DMS153 treated with DMSO at 0.1 percent for 48 hours (cell line): Measurements from ENCODE around the gene RAD17.
"Not testable (repeated sequence)": the region's sequence is repeated elsewhere in the genome, so short reads cannot be mapped to it uniquely, and the experiment has no call there.

Source experiments
- DNase-seq: peaks from one replicate; lab custom pipeline; 2025; ENCODE audit not compliant: unreplicated experiment; lab: John Stamatoyannopoulos, UW

Gene RAD17, protein sequence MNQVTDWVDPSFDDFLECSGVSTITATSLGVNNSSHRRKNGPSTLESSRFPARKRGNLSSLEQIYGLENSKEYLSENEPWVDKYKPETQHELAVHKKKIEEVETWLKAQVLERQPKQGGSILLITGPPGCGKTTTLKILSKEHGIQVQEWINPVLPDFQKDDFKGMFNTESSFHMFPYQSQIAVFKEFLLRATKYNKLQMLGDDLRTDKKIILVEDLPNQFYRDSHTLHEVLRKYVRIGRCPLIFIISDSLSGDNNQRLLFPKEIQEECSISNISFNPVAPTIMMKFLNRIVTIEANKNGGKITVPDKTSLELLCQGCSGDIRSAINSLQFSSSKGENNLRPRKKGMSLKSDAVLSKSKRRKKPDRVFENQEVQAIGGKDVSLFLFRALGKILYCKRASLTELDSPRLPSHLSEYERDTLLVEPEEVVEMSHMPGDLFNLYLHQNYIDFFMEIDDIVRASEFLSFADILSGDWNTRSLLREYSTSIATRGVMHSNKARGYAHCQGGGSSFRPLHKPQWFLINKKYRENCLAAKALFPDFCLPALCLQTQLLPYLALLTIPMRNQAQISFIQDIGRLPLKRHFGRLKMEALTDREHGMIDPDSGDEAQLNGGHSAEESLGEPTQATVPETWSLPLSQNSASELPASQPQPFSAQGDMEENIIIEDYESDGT

DNA sequence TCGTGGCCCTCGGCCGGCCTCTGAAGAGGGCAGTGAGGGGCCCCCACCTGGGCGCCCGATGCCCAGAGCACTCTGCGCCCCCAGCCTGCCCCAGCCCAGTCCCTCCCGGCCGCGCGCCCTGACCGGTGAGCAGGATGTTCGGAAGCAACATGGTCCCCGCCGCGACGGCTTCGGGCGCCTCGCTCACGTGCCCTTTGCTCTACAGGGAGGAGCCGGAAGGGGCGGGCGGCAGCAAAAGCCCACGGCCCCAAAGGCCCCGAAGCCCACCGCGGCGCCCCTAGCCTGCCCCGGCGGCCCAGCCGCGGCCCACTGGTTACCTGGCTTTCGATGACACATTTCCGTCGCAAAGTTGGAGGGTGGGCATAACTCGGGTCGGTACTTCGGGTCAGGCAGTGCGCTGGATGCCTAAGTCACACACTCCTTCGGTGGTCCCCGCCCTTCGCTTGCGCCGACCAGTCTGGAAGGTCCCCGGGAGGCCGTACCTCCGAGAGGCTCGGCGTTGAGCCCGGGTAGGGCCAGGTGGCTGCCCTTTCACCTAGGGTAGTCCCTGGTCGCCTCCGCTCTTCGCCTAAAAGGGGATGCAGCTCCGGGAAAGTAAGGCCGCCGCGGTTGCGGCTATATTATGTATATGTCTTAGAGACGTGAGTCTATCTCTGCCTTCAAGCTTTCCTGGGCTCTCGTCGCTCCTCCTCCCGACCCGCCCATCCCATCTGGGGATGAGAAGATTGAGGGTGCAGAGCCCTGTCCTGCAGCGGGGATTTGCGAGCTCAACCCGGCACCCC is at the start of gene RAD17, which contains the start of the genes AK6 and TAF9:
Gene RAD17, plus strand, starts transcription at position 479 of the 782 bp plus-strand sequence. CDS start 2,391 bp downstream, outside the sequence.
Gene AK6, minus strand, starts transcription at position 181 of the 782 bp plus-strand sequence. Its CDS starts 30 bp downstream, at position 151.
Gene TAF9, minus strand, starts transcription at position 181 of the 782 bp plus-strand sequence. CDS start 3,783 bp downstream, outside the sequence.
- DNase-seq = peak; percentile 39

DNA sequence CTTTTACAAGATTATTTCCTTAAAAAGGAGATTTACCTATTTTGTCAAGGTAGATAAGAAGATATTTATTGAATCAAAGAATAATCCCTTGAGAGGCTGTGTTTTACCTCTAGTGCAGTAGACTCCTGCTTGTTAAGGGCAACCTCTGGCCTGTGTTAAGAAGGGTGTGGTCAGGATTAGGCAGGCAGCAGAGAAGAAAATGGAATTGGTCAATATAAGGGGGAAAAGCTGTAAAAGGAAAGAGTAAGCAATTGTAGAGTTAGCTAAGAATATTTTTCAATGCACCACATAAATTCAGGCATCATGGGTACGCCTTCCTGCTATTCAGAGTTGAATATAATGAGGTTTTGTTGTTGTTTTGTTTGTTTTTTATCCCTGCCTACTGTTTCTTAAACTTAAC is 43.3 kb upstream of the RAD17 start:
- DNase-seq = no peak

DNA sequence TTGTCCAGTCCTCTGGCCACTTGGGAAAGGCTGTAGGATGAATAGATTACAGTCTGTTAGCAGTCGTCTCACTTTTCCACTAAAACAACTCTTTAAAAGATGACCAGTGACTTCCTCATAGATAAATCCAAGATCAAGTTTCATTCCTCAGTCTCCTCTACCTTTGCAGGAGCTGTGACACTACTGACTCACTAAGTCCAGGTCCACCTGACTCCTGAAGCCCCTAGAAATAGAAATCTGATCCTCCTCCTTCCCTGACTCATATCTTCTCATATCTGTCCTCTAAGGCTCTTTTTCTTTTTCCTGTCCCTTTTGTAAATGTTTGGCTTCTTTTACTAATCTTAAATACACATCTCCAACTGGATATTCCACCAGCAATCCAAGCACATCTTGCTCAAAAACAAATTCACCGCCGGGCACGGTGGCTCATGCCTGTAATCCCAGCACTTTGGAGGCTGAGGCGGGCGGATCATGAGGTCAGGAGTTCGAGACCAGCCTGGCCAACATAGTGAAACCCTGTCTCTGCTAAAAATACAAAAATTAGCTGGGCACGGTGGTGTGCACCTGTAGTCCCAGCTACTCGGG is 39.6 kb upstream of the RAD17 start:
- DNase-seq = no peak

DNA sequence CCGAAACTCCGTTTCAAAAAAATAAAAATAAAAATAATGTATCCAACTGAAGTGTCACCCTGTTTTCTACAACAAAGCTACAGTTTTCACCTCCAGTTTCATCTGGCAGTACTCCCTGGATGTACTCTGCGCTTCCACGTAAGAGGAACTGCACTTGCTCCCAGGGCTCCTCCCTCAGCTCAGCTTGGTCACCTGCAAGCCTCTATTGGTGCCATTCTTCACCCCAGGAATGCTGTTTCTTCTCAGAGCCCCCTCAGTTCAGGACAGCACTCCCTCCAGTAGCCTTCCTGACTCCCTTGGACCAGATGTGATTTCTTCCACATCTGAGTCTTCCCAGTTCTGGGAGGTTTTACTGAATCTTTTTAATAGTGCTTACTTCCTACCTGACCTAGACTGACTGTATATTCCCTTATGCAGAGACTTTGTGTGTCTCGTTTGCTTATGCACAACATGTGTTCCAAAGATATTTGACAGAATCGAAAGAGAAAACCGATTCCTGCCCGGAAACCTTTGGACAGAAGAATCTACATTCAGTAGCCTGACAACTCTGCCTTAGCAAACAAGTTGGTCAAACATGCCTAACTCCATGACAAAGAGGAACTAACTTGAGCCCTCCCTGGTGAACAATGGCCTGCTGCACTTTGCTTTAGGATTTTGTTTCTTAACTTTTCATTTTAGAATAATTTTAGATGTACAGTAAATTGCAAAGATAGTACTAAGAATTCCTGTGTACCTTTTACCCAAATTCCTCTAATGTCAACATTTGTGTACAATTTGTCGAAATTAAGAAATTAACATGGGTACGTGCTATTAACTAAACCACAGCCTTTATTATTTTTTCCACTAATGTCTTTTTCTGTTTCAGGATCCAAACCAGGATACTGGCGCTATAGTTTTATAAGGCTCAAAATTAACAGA is 37.8 kb upstream of the RAD17 start:
- DNase-seq = no peak

DNA sequence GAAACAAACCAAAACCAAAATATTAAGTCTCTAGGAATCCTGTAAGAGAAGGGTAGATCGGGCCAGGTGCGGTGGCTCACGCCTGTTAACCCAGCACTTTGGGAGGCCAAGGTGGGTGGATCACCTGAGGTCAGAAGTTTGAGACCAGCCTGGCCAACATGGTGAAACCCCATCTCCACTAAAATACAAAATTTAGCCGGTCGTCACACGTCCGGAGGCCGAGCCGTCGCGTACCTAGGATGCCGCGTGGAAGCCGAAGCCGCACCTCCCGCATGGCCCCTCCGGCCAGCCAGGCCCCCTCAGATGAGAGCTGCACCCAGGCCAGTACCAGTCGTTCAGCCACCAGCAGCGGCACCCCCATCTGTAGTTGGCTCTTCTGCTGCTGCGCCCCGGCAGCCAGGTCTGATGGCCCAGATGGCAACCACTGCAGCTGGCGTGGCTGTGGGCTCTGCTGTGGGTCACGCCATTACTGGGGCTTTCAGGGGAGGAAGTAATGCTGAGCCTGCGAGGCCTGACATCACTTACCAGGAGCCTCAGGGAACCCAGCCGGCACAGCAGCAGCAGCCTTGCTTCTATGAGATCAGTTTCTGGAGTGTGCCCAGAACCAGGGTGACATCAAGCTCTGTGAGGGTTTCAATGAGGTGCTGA is 35.8 kb upstream of the RAD17 start:
- not testable (repeated sequence) for DNase-seq

DNA sequence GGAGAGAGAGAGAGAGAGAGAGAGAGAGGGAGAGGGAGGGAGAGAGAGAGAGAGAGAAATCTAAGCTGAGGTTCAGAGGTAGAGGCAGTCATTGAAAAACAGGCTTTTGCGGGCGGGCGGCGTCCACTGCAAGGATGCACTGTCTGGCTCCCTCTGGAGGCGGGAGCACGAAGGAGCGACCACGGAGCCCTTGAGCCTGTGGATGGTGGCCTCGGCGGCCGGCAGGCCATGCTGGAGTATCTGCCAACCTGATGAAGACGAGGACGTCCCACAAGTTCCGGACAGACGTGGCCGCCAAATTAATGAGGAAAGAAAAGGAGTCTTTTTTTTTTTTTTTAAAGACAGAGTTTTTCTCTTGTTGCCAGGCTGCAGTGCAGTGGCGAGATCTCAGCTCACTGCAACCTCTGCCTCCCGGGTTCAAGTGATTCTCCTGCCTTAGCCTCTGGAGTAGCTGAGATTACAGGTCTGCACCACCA is 34.8 kb upstream of the RAD17 start:
- peak; percentile 29 for DNase-seq

DNA sequence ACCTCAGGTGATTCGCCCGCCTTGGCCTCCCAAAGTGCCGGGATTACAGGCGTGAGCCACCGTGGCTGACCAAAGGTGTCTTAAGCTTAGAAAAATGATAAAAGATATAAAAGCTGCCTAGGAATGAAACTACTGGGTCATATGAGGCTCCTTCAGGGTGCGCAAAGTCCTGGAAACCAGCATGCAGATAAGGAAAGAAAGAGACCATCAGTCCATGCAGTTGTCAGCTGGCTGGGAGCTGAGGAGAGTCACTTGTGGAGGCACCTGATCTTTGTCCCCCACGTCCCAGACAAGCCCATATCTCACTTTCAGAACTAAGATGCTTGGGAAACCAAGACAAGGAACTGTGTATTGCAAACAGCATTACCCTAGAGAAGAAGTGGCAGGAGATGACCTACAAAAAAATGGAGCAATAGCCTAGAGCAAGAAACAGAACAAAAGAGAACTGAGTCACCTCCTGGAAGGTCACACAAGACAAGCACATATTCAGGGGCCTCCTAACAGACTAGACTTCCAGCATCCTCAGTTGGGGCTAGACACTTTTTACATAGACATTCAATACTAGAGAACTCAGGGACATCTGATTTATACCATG is 34.2 kb upstream of the RAD17 start:
- no peak for DNase-seq

DNA sequence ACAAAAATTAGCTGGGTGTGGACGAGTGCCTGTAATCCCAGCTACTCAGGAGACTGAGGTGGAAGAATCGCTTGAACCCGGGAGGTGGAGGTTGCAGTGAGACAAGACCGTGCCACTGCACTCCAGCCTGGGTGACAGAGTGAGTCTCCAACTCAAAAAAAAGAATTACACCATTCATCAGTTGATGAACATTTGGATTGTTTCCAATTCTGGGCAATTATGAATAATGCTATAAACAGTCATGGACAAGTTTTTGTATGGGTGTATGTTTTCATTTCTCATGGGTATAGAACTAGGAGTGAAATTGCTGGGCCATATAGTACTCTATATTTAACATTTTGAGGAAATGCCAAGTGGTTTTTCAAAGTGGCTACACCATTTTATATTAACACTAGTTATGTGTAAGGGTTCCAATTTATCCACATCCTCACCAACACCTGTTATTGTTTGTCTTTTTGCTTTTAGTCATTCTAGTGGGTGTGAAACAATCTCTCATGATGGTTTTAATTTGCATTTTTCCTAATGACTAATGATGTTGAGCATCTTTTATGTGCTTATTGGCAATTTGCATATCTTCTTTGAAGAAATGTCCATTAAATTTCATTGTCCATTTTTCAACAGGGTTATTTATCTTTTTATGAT is 28.0 kb upstream of the RAD17 start:
- no peak for DNase-seq

DNA sequence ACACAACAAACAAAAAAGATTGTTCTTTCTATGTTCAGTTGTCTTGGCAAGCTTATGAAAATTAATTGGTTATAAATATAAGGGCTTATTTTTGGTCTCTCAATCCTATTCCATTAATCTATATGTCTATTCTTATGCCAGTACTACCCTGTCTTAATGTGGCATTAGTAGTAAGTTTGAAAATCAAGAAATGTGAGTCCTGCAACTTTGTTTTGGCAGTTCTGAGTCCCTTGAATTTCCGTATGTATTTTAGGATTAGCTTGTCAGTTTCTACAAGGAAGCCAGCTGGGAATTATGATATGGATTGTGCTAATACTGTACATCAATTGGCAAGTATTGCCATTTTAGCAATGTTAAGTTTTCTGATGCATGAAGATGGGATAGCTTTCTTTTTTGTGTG is 26.5 kb upstream of the RAD17 start:
- no peak for DNase-seq

DNA sequence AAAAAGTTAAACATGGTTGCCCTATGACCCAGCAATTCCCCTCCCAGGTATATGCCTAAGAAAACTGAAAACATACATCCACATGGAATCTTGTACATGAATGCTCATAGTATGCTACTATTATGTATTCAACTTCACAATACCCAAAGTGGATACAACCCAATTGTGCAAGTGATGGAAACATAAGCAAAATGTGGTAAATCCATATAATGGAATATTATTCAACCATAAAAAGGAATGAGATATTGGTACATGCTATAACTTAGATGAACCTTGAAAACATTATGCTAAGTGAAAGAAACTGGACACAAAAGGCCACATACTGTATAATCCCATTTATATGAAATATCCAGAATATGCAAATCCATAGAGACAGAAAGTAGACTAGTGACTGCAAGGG is 19.0 kb upstream of the RAD17 start:
- DNase-seq = no peak

DNA sequence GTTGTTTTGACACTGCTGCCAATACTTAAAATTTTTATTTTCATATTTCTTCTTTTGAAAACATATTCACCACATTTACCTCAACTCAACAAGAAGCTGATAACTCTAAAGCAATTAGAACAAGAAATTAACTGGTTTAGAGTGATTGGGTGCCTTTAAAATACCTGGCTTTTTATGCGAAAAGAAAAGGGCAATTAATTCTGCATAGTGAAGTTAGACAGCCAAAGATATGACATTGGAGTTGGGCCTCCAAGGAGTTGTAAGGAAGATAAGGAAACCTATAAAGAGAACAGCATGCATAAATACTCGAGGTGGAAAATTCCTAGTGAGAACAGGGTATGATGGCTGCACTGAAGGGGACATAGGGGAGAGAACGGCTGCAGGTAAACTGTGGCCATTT is 9.9 kb upstream of the RAD17 start:
- no peak for DNase-seq

DNA sequence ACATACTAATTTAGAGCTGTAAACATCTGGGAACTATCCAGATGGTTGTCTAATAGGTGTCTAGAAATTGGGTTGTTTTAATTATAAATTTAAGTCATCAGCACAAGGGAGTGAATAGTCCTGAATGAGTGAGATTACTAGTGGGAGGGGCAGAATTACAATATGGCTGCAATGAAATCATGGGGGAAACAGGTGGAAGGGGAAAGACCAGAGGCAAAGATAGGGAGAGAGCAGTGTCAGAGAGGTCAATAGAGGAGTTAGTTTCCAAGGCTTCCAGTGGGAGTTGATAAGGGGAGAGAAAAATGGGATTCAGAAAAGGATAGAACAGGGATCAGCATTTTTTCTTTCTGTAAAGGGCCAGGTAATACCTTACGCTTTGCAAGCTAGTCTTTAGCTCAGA is 9.2 kb upstream of the RAD17 start:
- DNase-seq = no peak

DNA sequence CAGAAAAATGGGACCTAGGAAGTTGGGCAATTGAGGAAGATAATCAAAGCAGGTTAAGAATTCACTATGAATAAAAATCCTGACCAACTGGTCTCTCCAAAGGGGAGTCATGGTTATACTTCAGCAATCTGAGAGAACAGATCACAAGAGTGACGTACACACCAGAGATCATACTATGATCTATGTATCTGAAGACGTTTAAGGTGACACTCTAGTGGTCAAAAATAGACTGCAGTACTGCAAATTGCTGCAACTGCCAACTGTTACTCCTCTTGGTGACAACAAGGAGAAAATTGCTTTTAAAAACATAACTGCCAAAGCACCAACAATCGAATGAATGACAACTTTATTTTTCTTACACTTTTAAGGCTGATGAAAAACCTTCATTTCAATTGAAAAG is 5.2 kb upstream of the RAD17 start:
- no peak for DNase-seq

DNA sequence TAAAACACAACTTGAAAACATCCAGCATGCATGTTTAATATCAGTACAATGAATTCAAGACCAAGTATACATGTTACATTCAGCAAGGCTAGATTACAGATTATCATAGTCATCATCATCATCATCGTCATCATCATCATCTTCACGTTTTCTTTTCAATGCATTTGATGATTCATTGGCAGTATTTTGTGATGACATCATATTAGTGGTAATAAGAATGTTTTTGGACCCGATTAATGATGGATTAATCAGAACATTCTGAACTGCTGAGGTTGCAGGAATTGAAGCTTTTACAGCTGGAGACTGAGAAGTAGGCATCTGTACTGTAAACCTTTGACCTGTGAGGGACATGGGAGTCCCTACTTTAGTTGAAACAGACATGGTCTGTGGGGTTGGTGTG is 4.8 kb upstream of the RAD17 start:
- DNase-seq = no peak

DNA sequence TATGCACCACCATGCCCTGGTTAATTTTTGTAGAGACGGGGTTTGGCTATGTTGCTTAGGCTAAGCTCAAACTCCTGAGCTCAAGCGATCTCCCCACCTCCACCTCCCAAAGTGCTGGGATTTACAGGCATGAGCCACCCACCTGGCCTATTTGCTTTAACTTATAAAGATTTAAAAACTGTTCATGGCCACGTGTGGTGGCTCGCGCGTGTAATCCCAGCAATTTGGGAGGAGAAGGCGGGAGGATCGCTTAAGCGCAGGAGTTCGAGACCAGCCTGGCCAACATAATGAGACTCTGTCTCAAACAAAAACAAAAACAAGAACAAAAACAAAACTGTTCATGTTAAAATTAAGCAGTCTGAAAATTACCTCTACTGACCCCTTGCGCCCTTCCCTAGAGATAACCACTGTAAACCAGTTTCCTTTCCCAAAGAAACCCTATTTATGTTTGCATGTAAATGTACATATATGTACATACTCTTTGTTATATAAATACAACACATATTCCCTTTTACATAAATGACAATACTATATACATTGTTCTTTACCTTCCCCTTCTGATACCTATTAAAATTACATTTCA is 1.8 kb upstream of the RAD17 start:
- DNase-seq = no peak

DNA sequence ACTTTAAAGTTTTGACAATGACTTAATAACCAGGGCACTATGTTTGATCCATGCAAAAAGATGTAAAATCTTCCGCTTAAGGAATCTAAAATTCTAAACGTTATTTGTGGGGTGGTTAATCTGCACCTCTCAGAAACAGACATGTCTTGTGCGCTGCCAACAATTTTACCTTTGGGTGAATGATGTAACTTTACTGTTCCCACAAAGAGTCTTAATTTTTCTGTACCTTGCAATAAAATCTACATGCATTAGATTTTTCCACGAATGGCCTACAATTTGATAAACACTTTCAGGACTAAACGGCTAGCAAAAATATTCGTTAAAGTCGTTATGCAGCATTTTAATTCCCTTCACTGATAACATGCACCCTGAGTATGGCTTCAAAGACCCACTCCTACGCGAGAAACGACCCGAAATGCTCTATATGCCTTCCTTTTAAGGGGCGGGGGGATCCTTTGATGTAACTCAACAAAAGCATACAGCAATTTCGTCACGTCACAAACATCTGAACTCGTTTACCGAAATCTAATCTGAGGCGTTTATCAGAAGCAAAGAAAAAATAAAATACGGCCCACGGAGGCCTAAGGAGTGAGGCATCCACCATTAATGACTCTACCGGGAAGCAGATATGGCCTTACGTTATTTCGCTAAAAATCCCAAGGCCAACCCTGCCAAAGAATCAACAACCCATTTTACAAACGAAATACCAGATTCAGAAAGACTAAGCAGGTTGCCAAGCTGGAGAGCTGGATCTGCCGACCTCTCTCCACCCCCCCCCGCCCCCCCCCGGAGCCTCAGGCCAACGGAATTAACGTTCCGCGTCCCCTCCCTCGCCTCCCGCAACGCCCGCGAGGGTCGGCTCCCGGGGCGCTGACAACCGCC is 919 bp upstream of the RAD17 start:
- no peak for DNase-seq

DNA sequence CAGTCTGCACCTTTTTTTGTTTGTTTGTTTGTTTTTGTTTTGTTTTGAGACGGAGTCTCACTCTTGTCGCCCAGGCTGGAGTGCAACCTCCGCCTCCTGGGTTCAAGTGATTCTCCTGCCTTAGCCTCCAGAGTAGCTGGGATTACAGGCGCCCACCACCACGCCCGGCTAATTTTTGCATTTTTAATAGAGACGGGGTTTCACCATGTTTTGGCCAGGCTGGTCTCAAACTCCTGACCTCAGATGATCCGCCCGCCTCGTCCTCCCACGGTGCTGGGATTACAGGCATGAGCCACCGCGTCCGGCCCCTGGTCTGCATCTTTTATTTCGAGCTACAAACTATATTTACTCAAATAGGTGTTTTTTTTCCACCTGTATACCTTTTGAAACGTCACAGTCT is 717 bp downstream of the RAD17 start:
- not testable (repeated sequence) for DNase-seq
